ENCODE results near the gene PIMREG. TPM values are rescaled to one million over a fixed set of nuclear protein-coding genes. Genes with fewer than 3 reads are reported as not detected.
A peak's percentile ranks its signal among the peaks of the same experiment; 100 is the strongest.

Gene PIMREG
- total RNA-seq, 3 donors from 2014 or later: 4.3 TPM; not detected in 2

DNA sequence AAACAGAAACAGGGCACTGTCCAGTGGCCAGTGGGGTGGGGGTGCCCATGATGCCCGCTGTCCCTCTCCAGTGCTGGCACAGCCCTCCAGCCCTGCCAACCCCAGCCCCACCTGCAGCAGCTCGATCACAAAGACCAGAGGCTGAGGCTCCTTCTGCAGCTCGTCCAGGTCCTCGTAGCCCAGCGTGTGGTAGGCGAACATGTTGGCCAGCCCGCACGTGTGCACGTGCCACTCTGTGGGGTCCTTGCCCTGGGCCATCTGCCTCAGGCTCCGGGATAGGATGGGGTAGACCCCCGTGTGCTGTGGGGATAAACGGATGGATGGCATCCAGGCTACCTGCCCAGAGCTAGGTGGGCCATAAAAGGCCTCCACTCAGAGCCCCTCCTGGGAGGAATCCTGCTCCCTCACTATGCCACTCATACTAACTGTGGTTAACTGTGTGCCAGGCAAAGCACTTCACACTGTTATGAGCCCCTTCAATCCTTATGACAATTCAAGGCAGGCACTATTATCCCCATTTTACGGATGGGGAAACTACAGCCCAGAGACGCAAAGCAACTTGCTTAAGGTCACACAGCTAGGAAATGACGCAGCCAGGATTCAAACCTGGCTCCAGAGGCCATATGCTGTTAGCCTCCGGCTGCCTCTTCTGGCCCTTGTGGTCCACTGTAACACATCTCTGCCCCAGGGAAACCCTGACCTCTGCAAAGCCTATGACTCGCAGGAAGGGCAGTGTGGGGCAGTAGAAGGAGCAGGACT is 15.9 kb upstream of the PIMREG start:
- DNase-seq (ENCODE audit: low spot score in 2 of 2): no peak
- TF ChIP-seq POLR2A (IDR thresholded peaks at IDR 0.05): no peak
- TF ChIP-seq, protein P1, sequence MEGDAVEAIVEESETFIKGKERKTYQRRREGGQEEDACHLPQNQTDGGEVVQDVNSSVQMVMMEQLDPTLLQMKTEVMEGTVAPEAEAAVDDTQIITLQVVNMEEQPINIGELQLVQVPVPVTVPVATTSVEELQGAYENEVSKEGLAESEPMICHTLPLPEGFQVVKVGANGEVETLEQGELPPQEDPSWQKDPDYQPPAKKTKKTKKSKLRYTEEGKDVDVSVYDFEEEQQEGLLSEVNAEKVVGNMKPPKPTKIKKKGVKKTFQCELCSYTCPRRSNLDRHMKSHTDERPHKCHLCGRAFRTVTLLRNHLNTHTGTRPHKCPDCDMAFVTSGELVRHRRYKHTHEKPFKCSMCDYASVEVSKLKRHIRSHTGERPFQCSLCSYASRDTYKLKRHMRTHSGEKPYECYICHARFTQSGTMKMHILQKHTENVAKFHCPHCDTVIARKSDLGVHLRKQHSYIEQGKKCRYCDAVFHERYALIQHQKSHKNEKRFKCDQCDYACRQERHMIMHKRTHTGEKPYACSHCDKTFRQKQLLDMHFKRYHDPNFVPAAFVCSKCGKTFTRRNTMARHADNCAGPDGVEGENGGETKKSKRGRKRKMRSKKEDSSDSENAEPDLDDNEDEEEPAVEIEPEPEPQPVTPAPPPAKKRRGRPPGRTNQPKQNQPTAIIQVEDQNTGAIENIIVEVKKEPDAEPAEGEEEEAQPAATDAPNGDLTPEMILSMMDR (IDR thresholded peaks at IDR 0.05): no peak
- TF ChIP-seq POLR2AphosphoS5 (IDR thresholded peaks at IDR 0.05): no peak
- intact Hi-C loops (cut with DNase I; ENCODE audit: low total_unique reads): no loop called here

DNA sequence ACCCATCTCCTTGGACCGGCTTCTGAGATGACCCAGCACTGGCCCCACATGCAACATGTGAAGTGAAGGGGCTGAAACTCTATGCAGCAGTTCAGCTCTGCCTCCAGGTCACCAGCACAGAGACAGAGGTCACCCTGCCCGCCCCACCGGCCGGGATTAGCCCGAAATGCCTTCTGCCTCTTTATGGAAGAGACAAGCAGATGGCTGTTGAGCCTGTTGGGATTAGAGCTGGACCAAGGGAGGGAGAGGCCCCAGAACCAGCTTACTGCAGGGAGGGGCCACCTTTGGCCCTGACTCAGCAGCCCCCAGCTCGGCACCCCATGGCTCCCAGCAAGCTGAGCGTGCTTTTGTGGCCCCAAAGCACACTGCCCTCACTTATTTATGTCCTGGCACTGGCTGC is 15.0 kb upstream of the PIMREG start:
- no peak for DNase-seq (ENCODE audit: low spot score in 2 of 2)
- TF ChIP-seq, protein P1 (IDR thresholded peaks at IDR 0.05): no peak
- TF ChIP-seq POLR2AphosphoS5 (IDR thresholded peaks at IDR 0.05) (no peak), POLR2A (IDR thresholded peaks at IDR 0.05) (no peak)
- no peaks in the 10 kb centered on the region for H3K36me3 ChIP-seq
- intact Hi-C loops (cut with DNase I; ENCODE audit: low total_unique reads): no loop called here
- no peak overlapping the region for H3K27ac ChIP-seq
- H3K4me3 ChIP-seq: no peak overlapping the region
- peaks cover 0 to 3% of the 10 kb centered on the region in 2 donors for H3K9me3 ChIP-seq
- H3K27me3 ChIP-seq: no peaks in the 10 kb centered on the region
- no peaks in the 10 kb centered on the region for H3K4me1 ChIP-seq

More for the DNA sequence above, 15.9 kb upstream of the PIMREG start:
- H3K36me3 ChIP-seq: no peaks in the 10 kb centered on the region
- H3K27ac ChIP-seq: no peak overlapping the region
- no peaks in the 10 kb centered on the region for H3K4me1 ChIP-seq
- H3K4me3 ChIP-seq: no peak overlapping the region
- H3K9me3 ChIP-seq: peaks cover 0 to 3% of the 10 kb centered on the region in 2 donors
- no peaks in the 10 kb centered on the region for H3K27me3 ChIP-seq

DNA sequence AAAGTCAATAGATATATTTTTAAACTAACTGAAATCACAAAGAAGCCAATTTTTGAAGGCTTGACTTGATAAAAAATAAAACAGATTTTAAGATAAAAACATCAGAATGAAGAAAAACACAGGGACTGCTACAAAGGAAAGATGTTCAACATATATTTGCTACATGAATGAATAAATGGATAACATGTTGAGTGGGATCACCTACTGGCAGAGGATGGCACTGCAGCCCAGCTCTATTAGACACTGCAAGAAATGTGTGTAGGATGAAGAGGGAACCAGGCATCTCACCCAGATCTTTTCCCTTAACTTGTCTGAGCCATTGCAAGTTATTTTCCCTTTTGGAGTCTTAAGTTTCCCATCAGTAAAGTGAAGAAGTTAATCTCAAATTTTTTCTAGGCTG is 13.5 kb upstream of the PIMREG start:
- no peak for TF ChIP-seq POLR2A (IDR thresholded peaks at IDR 0.05)
- TF ChIP-seq POLR2AphosphoS5 (IDR thresholded peaks at IDR 0.05): no peak
- TF ChIP-seq, protein P1 (IDR thresholded peaks at IDR 0.05): no peak
- H3K36me3 ChIP-seq: no peaks in the 10 kb centered on the region
- peaks cover 0 to 3% of the 10 kb centered on the region in 2 donors for H3K9me3 ChIP-seq
- intact Hi-C loops (cut with DNase I; ENCODE audit: low total_unique reads): no loop called here
- DNase-seq (ENCODE audit: low spot score in 2 of 2): no peak
- H3K4me3 ChIP-seq: no peak overlapping the region
- H3K4me1 ChIP-seq: no peaks in the 10 kb centered on the region
- no peak overlapping the region for H3K27ac ChIP-seq
- peaks cover 0 to 3% of the 10 kb centered on the region in 2 donors for H3K27me3 ChIP-seq

DNA sequence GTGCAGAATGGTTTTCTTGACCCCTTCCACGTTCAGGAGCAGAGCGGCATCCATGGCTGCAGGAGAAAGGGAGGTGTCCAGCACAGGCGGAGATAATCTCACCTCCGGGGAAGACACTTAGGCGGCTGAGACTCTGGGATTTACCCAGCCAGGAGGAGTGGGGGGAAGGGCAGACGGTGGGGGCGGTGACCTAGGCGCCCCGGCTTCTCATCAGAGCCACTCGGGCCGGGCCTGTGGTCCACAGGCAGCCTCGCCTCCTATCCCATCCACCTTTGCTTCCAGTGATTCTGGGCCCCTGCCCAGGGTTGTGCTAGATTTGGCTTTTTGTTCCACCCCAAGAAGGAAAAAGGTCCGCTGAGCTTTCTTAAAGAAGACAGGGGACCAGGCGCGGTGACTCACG is 9.2 kb upstream of the PIMREG start, which contains the start of gene AIPL1:
AIPL1 (minus strand) TSS at position 71 of the 400 bp plus-strand sequence; CDS start at position 54, 17 bp downstream.
- H3K27ac ChIP-seq: no peak within 1 kb of the TSS
- DNase-seq (ENCODE audit: low spot score in 2 of 2): no peak
- TF ChIP-seq POLR2A (IDR thresholded peaks at IDR 0.05) (no peak), POLR2AphosphoS5 (IDR thresholded peaks at IDR 0.05) (no peak)
- TF ChIP-seq, protein P1 (IDR thresholded peaks at IDR 0.05): no peak
- no peak within 1 kb of the TSS for H3K4me3 ChIP-seq
- no peaks in the 10 kb centered on the region for H3K4me1 ChIP-seq
- H3K36me3 ChIP-seq: no peaks in the 10 kb centered on the region
- intact Hi-C loops (cut with DNase I; ENCODE audit: low total_unique reads): no loop called here
- H3K27me3 ChIP-seq: peaks cover 0 to 12% of the 10 kb centered on the region in 2 donors
- peaks cover 0 to 3% of the 10 kb centered on the region in 2 donors for H3K9me3 ChIP-seq

DNA sequence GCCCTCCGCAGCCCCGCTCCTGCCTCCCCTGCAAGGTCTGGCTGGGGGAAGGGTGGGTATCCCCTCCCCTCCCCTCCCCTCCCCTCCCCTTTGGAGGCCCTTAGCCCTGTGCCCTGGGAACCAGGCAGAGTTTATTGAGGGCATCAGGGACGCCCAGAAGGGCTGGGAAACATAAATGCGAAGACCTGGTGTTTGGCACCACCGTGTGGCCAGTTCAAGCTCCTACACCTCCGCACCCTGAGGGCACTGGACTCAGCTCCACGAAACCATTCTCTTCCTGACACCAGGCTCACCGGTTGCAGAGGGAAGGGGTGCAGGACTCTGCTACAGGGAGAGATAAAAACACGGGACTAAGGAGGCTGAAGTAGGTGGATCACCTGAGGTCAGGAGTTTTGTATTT is 8.3 kb upstream of the PIMREG start:
- intact Hi-C loops (cut with DNase I; ENCODE audit: low total_unique reads): no loop called here
- peak in 1 of 2 donors; percentile 69 for DNase-seq (ENCODE audit: low spot score in 2 of 2)
- no peak overlapping the region for H3K4me3 ChIP-seq
- no peaks in the 10 kb centered on the region for H3K4me1 ChIP-seq
- TF ChIP-seq, protein P1 (IDR thresholded peaks at IDR 0.05): peak; percentile 50 to 56 (median 53)
- TF ChIP-seq POLR2AphosphoS5 (IDR thresholded peaks at IDR 0.05): no peak
- no peaks in the 10 kb centered on the region for H3K36me3 ChIP-seq
- peaks cover 0 to 12% of the 10 kb centered on the region in 2 donors for H3K27me3 ChIP-seq
- no peak overlapping the region for H3K27ac ChIP-seq
- no peaks in the 10 kb centered on the region for H3K9me3 ChIP-seq

Data from breast epithelium (tissue), 4 donors.